ENCODE results near the gene MINDY1. TPM values are rescaled to one million over a fixed set of nuclear protein-coding genes. Genes with fewer than 3 reads are reported as not detected.

Gene MINDY1
- total and polyA plus RNA-seq, 3 donors from 2014 or later = 49.8 to 69.8 (median 56.9) TPM

- Histone ChIP-seq H3K27me3 (no peaks in the 10 kb centered on the region), H3K9me3 (no peaks in the 10 kb centered on the region), H3K36me3 (ENCODE audit: low read depth, missing control alignments) (peaks cover 3% of the 10 kb centered on the region), H3K4me1 (peaks cover 8% of the 10 kb centered on the region), H3K27ac (no peak overlapping the region), H3K4me3 (no peak overlapping the region)
- intact Hi-C loops (cut with DNase I; ENCODE audit: low total_unique reads) = no loop called here
- no peak for DNase-seq
- TF ChIP-seq POLR2A (IDR thresholded peaks at IDR 0.05) = no peak
- TF ChIP-seq, protein P1, sequence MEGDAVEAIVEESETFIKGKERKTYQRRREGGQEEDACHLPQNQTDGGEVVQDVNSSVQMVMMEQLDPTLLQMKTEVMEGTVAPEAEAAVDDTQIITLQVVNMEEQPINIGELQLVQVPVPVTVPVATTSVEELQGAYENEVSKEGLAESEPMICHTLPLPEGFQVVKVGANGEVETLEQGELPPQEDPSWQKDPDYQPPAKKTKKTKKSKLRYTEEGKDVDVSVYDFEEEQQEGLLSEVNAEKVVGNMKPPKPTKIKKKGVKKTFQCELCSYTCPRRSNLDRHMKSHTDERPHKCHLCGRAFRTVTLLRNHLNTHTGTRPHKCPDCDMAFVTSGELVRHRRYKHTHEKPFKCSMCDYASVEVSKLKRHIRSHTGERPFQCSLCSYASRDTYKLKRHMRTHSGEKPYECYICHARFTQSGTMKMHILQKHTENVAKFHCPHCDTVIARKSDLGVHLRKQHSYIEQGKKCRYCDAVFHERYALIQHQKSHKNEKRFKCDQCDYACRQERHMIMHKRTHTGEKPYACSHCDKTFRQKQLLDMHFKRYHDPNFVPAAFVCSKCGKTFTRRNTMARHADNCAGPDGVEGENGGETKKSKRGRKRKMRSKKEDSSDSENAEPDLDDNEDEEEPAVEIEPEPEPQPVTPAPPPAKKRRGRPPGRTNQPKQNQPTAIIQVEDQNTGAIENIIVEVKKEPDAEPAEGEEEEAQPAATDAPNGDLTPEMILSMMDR (IDR thresholded peaks at IDR 0.05) = no peak
- WGBS, 2 donors = 71 to 73% methylated on average over 6 of the region's 6 CpGs
Measured at GRCh38 chr1:150966011-150966410, 40.7 kb downstream of the MINDY1 start.

GRCh38 chr1:150965605-150966004, 41.1 kb downstream of the MINDY1 start:
- TF ChIP-seq, protein P1 (IDR thresholded peaks at IDR 0.05) = no peak
- no peak for TF ChIP-seq POLR2A (IDR thresholded peaks at IDR 0.05)
- H3K27me3 ChIP-seq = no peaks in the 10 kb centered on the region
- no peaks in the 10 kb centered on the region for H3K9me3 ChIP-seq
- no peak overlapping the region for H3K4me3 ChIP-seq
- H3K36me3 ChIP-seq (ENCODE audit: low read depth, missing control alignments) = peaks cover 3% of the 10 kb centered on the region
- no peak for DNase-seq
- intact Hi-C loops (cut with DNase I; ENCODE audit: low total_unique reads) = no loop called here
- peaks cover 4% of the 10 kb centered on the region for H3K4me1 ChIP-seq
- 83 to 92% methylated on average over 4 of the region's 4 CpGs for WGBS, 2 donors
- H3K27ac ChIP-seq = no peak overlapping the region

DNA sequence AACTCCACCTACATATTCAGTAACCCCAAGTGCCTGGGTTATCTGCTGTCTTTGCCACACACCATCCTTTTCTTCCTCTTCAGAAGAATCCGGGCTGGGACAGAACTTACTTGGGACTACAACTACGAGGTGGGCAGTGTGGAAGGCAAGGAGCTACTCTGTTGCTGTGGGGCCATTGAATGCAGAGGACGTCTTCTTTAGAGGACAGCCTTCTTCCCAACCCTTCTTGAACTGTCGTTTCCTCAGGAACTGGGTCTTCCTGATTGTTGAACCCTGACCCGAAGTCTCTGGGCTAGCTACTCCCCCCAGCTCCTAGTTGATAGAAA, 42.6 kb downstream of the MINDY1 start:
- intact Hi-C loops (cut with DNase I; ENCODE audit: low total_unique reads) = no loop called here
- Histone ChIP-seq H3K4me3 (no peak overlapping the region), H3K9me3 (no peaks in the 10 kb centered on the region), H3K36me3 (ENCODE audit: low read depth, missing control alignments) (peaks cover 3% of the 10 kb centered on the region), H3K27me3 (no peaks in the 10 kb centered on the region), H3K27ac (no peak overlapping the region), H3K4me1 (no peaks in the 10 kb centered on the region)
- WGBS, 2 donors = 75 to 82% methylated on average over 5 of the region's 5 CpGs
- DNase-seq = no peak
- no peak for TF ChIP-seq POLR2A (IDR thresholded peaks at IDR 0.05)
- TF ChIP-seq, protein P1 (IDR thresholded peaks at IDR 0.05) = no peak

- H3K4me3 ChIP-seq = no peak overlapping the region
- WGBS, 2 donors = 87 to 95% methylated on average over 10 of the region's 10 CpGs
- H3K4me1 ChIP-seq = no peaks in the 10 kb centered on the region
- no peak overlapping the region for H3K27ac ChIP-seq
- no peaks in the 10 kb centered on the region for H3K9me3 ChIP-seq
- H3K27me3 ChIP-seq = no peaks in the 10 kb centered on the region
- peaks cover 3% of the 10 kb centered on the region for H3K36me3 ChIP-seq (ENCODE audit: low read depth, missing control alignments)
- intact Hi-C loops (cut with DNase I; ENCODE audit: low total_unique reads) = no loop called here
- no peak for TF ChIP-seq POLR2A (IDR thresholded peaks at IDR 0.05)
- TF ChIP-seq, protein P1 (IDR thresholded peaks at IDR 0.05) = no peak
- DNase-seq = no peak
Measured at GRCh38 chr1:150963321-150964163, 43.2 kb downstream of the MINDY1 start.

DNA sequence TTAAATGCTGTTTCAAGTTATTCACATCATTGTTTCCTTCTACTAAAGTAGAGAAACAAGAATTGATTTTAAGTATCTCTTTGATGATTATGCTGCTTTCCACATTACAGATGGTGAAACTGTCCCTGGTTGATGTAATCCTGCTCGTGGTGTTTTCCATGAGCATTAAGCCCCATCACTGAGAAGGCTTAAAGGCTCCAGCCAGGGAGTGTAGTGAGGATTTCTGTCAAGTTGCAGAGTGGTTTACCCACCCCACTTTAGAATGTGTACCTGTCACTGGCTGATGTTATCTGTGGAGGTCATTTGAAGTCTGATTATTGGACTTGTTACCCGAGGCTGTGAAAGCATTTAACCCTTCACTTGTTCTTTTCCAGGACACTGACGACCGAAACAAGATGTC, 44.9 kb downstream of the MINDY1 start:
- H3K4me1 ChIP-seq = no peaks in the 10 kb centered on the region
- TF ChIP-seq, protein P1 (IDR thresholded peaks at IDR 0.05) = no peak
- TF ChIP-seq POLR2A (IDR thresholded peaks at IDR 0.05) = no peak
- DNase-seq = no peak
- intact Hi-C loops (cut with DNase I; ENCODE audit: low total_unique reads) = no loop called here
- no peaks in the 10 kb centered on the region for H3K27me3 ChIP-seq
- H3K4me3 ChIP-seq = no peak overlapping the region
- WGBS, 2 donors = 61 to 78% methylated on average over 4 of the region's 4 CpGs
- no peak overlapping the region for H3K27ac ChIP-seq
- no peaks in the 10 kb centered on the region for H3K9me3 ChIP-seq
- peaks cover 3% of the 10 kb centered on the region for H3K36me3 ChIP-seq (ENCODE audit: low read depth, missing control alignments)
